GM18519 (cell line): ENCODE data around the gene VENTX.

Source experiments
- ATAC-seq: cut with Tn5 transposase; IDR thresholded peaks from one replicate; pipeline ENCODE4 v1.9.1; 2021; ENCODE audit warnings: mild to moderate bottlenecking, moderate library complexity; ENCODE audit not compliant: unreplicated experiment, low FRiP score

VENTX gene, protein sequence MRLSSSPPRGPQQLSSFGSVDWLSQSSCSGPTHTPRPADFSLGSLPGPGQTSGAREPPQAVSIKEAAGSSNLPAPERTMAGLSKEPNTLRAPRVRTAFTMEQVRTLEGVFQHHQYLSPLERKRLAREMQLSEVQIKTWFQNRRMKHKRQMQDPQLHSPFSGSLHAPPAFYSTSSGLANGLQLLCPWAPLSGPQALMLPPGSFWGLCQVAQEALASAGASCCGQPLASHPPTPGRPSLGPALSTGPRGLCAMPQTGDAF

DNA sequence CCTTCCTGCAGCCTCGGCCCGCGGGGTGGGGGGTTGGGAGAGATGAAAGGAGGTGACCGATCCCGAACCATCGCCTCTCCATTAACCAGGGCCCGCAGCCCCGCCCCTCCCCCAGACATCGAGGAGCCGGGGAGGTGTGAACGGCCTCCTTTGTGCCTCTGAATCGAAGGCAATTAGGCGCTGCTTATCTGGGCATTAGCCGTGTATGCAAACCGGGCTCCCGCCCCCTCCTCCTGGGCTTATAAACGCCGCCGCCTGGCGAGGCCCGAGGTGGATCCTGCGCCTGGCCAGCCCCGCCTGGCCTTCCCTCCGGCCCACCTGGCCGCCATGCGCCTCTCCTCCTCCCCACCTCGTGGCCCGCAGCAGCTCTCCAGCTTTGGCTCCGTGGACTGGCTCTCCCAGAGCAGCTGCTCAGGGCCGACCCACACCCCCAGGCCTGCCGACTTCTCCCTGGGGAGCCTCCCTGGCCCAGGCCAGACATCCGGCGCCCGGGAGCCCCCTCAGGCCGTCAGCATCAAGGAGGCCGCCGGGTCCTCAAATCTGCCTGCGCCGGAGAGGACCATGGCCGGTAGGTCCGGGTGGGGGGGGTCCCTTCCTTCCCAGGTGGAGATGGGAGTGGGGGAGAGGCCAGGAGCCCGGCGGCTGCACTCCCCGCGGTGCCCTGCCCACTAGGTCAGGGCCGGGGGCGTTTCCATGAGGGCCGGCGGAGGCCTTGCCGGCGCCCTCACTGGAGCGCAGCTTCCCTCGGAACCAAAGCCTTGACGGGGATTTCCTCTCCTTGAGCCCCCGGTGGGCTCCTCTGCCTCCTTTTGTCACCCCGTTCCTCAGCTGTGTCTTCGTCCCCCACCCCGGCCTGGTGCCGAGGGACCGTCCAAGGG is at the start of gene VENTX:
TSS of gene VENTX (plus strand) at position 268 of the 878 bp plus-strand sequence. CDS start at position 328, 60 bp downstream.
- ATAC-seq, result no peak

DNA sequence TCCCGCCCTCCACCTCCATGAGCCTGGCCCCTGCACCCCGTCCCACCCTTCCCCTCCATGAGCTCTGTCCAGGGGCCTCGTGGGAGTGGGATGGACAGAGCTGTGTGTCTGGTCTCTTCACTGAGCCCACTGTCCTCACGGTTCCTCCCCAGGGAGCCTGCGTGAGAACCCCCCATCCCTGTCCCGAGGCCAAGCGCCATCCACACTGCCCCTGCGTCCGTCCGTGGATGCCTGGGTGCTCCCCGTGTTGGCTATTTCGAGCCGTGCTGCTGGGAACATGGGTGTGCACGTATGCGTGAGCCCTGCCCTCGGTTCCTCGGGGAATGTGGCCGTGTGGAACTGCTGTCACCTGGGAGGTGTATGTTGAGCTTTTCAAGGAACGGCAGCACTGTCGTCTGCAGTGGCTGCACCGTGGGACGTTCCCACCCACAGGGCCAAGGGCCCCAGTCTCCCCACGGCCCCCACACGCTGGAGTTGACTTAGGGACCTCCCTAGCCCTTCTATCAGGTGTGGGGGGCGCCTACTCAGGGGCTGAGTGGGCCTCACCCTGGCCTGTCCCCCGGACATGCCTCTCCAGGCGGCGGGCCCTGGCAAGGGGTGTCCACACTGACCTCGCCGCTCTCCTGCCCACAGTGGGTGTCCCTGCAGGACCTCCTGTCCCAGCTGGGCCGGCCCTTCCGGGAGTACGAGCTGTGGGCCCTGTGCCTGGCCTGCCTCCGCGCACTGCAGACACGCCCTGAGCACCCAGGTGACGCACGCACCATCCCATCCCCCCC is 49.6 kb upstream of the VENTX start:
- ATAC-seq, result no peak

DNA sequence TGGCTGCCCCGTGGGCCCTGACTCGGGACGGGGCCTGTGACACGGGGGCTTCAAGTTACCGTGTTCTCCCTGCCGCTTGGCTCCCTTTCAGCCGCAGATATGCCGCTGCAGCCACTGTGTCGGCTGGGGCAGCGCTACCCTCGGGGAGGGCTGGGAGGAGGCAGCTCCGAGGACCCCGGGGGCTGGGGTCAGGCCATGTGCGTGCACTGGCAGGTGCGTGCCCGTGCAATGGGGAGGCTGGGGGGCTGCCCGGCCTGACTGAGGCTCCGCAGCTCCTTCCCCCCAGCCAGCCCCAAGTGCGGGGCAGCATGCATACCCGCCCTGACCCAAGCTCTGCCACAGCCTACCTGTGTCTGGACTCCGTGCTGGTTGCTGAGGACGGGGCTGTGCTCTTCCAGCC is 48.4 kb upstream of the VENTX start:
- no peak for ATAC-seq

DNA sequence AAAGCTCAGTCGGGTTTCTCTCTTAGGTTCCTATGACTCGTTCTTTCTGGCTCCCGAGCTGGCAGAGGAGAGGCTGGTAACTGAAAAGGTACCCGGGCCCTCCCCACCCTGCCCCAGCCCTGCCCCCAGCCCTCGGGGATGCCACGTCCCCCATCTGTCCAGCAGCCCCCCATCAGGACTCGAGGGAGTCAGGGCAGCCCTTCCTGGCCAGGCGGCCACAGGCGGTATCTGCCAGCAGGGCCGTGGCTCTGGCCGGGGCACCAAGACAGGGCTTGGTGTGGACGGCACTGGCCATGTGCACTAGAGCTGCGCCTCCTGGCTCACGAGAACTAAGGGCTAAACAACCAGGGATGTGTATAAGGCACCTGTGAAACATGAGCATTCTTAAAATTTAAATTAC is 47.9 kb upstream of the VENTX start:
- ATAC-seq, result no peak

DNA sequence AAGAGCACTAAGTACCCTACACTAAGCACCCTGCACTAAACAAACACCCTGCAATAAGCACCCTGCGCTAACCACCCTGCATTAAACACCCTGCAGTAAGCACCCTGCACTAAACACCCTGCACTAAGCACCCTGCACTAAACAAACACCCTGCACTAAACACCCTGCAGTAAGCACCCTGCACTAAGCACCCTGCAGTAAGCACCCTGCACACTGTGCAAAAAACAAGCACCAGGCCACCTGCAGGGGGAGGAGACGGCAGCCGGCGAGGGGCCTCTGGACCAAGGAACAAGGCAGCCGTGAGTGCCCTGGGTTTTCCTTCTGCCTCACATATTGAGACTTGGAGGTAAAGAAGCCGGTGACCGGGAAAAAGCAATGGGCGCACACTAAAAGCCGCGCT is 47.4 kb upstream of the VENTX start:
- ATAC-seq, result no peak

DNA sequence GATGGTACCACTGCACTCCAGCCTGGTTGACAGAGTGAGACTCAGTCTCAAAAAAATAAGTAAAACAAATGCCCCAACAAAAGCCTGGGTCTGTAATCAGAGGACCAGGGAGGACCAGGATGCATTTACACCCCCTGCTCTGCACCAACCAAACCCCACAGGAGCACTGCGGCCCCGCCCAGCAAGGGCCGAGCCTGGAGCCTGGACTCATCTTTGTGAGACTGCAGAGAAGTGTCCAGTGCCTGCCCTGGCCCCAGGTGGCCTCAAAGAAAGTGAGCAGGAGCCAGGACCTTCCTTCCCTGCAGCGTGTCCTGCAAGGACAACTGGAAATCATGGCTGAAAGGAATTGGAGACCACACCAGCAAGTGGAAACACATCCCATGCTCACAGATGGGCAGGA is 46.0 kb upstream of the VENTX start:
- ATAC-seq, result no peak

DNA sequence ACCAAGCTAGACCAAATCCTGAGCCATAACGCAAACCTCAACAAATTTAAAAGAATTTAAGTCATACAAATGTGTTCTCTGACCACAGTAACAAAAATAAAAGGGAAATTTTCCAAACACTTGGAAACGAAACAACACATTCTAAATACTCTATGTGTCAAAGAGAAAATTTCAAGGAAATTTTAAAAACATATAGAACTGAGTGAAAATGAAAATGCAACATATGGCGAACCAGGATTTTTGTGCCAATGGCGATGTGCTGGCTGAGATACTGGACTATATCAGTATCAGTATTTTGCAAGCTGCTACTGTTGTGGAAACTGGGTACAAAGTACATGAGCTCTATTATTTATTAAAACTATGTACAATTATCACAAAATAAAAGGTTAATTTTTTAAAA is 43.5 kb upstream of the VENTX start:
- no peak for ATAC-seq

DNA sequence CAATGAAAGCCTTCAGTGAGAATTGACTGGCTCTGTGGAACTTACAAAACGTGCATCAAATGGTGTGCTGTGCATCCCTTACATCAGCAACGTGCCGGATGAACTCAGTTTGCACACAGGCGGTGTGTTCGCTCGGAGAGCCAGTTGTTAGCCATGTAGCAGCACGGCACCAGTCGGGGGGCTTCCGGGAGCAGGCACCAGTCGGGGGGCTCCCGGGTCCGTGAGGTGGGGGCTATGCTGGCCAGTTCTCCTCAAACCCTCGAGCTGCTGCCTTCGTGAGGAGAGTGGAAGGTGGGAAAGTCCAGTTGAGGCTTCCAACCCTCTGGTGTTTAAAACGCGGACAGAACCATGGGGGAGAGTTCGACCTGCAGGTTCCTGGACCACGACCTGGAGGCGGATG is 42.6 kb upstream of the VENTX start:
- ATAC-seq, result no peak

DNA sequence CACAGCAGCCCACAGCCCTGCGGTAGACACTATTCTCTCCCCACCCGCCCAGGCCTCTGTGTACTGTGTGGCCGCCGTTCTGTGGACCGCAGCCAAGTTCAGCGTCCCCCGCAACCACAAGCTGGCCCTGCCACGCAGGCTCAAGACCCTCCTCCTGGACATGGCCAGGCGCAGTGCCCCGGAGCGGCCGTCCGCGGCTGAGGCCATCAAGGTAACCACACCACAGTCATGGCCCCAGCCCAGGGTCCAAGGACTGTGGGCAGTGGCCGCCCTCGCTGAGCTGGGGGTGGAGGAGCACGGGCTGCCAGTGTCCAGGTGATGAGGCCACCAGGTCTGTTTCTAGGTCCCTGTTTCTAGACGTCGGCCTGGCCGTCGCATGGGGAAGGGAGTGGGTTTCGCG is 42.0 kb upstream of the VENTX start:
- no peak for ATAC-seq

DNA sequence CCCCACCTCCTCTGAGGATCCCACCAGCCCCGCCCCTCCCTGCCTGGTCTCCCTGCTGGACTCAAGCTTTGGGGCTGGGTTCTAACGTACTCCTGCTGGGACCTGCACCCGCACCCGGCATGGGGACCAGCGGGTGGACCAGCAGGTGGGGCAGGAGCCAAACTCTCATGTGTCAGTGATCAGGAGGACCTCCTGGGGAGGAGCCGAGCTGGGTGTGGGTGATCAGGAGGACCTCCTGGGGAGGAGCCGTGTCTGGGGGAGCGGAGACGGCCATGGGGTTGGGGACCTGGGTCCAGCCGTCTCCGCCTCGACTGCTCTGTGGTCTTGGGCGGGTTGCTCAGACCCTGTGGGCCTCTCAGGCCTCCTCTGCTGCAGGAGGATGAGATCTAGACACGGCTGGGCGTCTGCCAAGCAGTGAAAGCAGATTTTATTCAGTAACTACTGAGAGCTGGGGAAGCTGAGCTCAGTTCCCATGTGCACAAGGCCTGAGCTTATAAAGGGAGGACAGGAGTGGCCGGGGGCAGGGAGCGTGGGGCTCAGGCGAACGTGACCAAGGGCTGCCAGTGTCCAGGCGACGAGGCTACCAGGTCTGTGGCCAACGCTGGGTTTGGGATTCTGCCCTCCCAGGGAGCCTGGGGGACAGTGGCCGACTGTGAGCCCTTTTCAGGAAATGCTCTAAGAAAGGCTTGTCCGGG is 41.3 kb upstream of the VENTX start:
- no peak for ATAC-seq

DNA sequence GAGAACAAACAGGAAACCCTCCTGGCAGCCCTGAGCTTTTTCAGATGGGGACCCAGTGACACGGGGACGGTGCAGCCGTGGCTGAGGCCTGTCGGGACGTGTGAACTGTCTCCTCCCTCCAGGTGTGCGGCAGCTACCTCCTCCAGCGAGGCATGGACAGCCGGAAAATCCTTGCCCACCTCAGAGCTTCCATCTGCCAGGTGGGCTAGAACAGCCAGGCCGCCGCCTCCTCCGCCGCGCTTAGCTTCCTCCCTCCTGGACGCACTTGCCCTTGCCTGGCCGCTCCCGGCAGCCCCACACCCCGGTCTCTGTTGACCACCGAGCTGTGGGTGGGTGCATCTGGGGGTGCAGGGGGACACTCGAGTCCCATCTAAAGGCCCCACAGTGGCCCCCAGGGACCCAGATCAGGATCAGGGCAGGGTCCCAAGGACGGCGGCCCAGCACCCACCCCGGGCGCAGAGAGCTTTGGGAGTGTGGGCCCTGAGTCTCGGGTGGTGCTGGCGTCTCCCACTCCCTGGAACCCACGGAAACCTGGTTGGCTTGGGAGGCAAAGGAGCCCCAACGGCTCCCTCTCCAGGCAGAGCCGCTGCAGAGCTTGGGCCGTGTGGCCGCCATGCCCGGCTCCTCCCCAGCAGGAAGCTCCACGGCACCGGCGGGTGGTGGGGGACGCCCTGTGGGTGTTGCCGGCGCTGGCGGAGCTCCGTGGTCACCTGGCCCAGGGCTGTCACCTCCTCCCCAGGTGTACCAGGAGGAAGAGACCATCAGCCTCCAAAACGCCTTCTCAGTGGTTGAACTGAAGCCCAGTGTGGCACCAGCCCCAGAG is 40.5 kb upstream of the VENTX start:
- ATAC-seq, result no peak

DNA sequence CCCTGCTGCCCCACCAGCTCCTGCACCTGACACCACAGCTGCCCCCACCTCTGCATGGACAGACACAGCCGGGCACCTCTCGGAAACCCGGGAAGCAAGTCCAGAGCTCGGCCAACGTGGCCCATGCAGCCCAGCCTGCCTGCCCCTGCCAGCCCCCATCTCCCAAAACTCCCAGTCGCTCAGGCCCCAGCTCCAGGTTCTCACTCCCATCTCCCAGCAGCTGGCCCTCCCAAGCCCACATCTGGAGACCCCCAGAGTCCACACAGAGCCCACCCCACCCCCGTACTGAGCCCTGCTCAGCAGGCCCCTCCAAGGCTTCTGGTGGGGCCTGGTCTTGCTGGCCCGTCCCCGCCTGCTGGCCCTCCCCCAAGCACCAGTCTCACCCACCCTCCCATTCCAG is 39.9 kb upstream of the VENTX start:
- ATAC-seq, result no peak

DNA sequence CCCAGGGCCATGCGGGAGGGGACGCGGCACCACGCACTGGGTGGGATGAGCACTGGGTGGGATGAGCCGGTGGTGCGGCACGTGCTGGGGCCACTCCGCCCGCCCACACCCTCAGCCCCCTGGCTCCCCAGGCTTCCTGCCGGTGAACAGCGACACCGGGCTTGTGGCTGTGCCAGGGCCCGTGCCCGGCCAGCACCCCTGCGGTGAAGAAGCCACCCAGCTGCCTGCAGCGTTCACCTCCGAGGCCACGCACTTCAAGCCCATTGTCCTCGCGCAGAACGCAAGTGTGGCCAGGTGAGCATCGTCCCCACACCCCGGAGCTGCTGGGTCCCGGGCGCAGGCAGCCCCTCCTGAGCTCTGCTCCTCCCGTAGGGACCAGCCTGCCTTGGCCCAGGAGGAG is 39.4 kb upstream of the VENTX start:
- no peak for ATAC-seq

DNA sequence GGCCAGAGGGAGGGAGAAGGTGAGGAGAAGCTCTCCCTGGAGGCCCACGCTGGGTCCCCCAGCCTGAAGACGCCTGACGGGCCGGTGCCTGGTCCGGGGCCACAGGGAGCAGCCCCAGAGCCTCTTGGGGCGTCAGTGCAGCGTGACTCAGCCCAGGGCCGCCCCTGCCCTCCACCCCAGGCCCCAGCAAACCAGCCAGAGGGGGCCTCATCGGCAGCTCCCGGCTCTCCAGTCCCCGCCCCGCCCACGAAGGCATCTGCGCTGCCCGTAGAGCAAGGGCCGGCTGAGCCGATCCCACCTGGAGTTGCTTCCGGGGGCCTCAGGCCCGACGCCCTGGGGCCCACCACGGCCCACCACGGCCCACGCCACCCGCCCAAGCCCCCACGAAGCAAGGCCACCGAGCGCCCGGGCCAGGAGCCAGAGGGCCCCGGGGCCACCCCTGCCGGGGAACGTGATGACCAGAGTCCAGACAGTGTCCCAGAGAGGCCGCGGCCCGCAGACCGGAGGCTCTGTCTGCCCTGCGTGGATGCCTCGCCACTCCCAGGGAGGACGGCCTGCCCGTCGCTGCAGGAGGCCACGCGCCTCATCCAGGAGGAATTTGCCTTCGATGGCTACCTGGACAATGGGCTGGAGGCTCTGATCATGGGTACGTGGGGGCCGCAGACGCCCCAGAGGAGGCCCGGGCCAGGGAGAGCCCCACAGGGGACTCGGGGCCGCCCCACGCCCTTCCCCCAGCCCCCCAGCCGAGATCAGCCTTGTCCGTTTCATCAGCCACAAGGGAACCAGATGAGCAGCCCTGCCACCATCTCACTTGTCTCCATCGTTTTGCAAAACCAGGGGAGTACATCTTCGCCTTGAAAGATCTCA is 38.8 kb upstream of the VENTX start:
- ATAC-seq, result no peak

DNA sequence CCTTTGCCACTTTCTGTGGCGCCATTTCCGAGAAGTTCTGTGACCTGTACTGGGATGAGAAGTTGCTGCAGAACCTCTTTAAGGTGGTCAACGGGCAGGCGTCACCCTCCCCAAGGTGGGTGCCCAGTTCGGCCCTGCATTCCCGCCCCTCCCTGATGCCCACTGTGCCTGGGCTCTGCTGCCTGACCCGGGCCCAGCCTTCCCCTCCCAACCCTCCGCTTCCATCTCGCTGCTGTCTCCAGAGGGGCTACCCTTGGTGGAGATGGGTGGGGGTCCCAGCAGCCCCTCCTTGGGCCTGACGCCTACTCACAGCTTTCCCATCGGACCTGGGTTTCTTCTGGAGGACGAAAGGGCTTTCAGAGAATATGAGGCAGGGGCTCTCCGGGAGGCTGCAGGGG is 38.2 kb upstream of the VENTX start:
- ATAC-seq, result no peak

DNA sequence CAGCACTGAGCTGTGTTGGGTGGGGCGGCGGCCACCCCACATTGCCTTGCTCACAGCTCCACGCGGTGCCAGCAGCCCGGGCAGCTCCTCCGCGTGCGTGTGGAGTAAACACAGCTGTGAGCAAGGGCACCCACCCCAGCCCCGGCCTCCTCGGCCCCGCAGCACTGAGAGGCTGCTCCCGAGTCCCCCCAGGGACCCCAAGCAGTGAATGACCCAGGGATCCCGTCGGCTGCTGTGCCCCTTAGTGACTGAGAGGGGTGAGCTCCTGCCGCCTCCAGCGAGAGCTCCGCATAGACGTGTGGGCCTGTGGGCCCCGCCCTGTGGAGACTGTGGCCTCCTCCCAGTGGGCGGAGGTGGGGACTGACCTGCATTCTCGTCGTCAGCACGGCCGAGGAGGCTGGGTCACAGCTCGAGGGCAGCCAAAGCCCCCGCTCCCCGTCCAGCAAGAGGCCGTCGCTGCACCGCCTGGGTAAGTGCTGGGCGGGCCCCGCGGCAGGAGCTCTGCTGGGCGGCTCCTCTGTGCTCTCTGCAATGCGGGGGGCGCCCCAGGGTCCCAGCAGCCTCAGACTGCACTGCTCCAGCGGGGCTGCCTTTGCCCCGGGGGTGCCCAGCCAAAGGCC is 37.6 kb upstream of the VENTX start:
- ATAC-seq, result no peak

DNA sequence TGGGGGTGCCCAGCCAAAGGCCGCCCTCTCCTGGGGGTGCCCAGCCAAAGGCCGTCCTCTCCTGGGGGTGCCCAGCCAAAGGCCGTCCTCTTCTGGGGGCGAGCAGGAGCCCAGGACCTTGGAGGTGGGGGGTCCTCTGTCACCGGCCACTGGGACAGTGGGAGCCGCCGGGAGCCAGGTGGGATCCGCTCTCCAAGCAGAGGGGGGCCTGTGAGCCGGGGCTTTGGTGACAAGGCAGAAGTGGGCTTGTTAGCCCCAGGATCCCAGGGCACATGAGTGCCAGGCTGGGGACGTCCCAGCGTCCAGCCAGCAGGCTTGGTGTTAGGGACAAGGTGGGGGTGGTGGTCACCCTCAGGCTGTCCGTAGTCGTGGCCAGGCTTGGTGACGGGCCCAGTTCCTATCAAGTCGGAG is 37.0 kb upstream of the VENTX start:
- ATAC-seq, result no peak

DNA sequence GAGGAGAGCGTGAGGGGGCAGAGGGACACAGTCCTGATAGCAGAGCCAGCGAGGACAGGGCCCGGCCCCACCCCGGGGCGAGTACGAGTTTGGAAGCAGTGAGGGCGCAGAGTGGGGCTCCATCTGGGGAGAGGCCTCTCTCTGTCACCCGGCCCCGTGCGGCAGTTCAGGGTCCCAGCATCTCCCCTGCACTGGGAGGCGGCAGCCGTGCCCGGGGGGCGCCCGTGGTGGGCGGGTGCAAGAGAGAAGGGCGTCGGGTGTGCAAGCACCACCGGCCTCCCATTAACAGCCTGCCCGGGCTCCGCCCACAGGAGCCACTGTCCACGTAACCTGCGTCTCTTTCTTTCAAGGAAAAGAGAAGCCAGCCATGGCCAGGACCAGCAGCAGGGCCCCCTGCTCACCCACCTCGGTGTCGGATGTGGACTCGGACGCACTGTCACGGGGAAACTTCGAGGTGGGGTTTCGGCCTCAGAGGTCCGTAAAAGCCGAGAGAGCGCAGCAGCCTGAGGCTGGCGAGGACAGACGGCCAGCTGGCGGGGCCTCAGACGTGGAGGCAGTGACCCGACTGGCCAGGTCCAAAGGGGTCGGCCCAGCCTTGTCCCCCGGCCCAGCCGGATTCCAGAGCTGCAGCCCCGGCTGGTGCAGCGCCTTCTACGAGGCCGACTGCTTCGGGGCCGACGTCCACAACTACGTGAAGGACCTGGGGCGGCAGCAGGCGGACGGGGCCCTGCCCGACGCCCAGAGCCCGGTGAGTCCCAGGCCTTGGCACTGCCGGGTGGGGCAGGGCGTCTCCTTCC is 36.3 kb upstream of the VENTX start:
- no peak for ATAC-seq
